T-helper 22 cell (primary cell): Measurements from ENCODE around the gene METRNL.

Experiments
- DNase-seq: peaks from one replicate; pipeline ENCODE4 v3.0.0-alpha.2; 2020; ENCODE audit warnings: low read depth

The METRNL gene

DNA sequence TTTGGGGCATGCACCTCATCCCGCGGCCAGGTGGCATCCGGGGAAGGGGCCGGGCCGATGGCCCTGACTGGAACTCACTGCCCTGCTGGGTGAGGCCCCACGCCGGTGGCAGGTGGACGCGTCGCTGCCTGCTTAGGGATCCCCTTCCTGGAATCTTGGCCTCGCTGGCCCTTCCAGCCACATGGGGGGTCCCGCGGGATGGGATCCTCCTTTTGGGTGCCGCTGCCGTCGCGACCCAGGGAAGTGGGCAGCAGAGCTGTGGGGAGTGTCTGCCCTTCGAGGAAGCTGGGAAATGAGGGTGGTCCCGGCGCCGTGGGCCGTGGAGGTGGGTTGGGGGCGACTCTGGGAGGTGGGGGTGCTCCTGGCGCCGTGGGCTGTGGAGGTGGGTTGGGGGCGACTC is 12.8 kb downstream of the METRNL start:
- DNase-seq, result no peak

- no peak for DNase-seq
Measured at GRCh38 chr17:83092931-83093330, 13.5 kb downstream of the METRNL start.

GRCh38 chr17:83093506-83093905 is 14.1 kb downstream of the METRNL start:
- DNase-seq, result no peak

DNA sequence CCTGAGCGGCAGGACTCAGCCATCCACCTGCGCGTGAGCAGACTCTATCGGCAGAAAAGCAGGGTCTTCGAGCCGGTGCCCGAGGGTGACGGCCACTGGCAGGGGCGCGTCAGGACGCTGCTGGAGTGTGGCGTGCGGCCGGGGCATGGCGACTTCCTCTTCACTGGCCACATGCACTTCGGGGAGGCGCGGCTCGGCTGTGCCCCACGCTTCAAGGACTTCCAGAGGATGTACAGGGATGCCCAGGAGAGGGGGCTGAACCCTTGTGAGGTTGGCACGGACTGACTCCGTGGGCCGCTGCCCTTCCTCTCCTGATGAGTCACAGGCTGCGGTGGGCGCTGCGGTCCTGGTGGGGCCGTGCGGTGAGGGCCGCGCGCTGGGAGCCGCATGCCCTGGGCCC is 14.9 kb downstream of the METRNL start:
- no peak for DNase-seq

- DNase-seq, result no peak
Measured at GRCh38 chr17:83095016-83095415, 15.6 kb downstream of the METRNL start.

DNA sequence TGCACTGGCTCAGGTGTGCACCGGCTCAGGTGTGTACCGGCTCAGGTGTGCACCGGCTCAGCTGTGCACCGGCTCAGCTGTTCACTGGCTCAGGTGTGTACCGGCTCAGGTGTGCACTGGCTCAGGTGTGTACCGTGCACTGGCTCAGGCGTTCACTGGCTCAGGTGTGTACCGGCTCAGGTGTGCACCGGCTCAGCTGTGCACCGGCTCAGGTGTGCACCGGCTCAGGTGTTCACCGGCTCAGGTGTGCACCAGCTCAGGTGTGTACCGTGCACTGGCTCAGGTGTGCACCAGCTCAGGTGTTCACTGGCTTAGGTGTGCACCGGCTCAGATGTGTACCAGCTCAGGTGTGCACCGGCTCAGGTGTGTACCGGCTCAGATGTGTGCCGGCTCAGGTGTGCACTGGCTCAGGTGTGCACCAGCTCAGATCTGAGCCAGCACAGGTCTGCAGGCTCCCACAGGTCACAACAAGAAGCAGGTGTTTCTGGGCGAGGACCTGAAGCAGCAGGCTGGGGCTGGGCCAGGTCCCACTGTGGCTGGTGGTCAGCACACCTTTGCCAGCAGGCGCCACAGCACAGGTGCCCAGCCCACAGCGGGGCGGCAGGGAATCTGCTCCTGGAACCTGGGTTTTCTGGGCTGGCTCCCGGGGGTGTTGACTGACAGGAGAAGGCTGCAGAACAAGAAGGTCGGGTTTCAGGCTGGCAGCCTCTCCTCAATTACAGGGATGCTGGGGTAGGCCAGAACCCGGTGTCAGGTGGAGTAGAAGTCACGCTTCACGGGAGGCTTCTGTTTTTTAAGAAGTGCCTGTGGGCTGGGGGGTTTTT is 17.2 kb downstream of the METRNL start:
- DNase-seq, result no peak

- DNase-seq, result no peak
Measured at GRCh38 chr17:83097831-83098230, 18.4 kb downstream of the METRNL start.

DNA sequence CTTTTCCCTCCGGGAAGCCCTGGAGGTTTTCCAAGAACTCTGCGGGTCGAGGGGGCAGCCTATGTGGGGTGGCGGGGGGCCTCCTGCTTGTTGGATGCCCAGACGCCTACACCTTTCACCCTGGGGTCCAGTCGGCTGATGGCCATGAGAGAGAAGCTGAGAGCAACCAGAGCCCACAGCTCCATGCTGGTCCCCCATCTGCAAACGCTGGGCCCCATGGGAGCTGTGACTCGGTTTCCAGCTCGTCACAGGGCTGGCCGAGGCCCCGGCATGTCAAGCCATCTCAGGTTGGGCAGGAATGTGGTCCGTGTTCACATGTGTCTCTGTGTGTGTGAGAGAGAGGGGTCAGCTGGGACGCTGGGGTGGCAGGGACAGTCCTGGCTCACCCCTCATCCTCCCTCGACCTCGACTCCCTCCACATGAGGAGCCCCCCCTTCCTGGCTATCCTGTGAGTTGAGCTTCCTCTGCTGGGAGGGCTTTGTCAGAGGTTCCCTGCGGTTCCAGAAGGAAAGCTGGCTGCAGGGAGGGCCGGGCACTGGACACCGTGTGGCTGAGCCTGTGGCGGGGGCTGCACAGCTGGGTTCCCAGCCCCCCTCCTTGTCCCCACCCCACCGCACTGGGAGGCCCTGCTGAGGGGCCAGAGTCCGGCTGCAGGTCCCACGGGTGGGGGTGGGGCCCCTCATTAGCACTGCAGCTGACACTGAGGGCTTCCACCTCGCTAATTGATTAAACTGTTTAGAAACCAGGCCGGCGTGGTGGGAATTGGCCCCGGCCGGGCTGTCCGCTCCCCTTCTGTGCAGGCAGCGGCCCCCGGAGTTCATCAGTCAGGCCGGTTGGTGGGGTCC is 19.1 kb downstream of the METRNL start:
- no peak for DNase-seq

- no peak for DNase-seq
Measured at GRCh38 chr17:83099086-83099555, 19.7 kb downstream of the METRNL start.

- no peak for DNase-seq
Measured at GRCh38 chr17:83099570-83100181, 20.3 kb downstream of the METRNL start.

DNA sequence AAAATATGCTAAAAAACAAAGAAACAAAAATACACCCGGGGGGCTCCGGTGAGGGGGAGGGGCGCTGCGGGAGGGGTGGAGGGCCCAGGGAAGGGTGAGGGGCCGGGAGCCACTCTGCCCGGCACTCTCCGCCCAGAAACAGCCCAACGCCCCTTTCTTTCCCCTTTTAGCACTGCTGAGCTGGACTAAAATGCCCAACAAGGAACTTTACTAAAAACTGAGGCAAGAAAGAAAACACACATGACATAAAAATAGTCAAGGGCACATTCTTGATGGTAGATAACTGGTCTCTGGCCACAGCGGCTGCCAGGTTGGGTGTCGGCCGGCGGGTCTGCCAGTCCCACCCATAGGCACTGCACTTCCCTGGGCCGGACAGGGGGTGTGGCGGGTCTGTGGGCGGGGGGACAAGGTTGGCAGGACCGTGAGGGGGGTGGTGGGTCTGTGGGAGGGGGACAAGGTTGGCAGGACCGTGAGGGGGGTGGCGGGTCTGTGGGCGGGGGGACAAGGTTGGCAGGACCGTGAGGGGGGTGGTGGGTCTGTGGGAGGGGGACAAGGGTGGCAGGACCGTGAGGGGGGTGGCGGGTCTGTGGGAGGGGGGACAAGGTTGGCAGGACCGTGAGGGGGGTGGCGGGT is 20.9 kb downstream of the METRNL start:
- DNase-seq, result no peak

DNA sequence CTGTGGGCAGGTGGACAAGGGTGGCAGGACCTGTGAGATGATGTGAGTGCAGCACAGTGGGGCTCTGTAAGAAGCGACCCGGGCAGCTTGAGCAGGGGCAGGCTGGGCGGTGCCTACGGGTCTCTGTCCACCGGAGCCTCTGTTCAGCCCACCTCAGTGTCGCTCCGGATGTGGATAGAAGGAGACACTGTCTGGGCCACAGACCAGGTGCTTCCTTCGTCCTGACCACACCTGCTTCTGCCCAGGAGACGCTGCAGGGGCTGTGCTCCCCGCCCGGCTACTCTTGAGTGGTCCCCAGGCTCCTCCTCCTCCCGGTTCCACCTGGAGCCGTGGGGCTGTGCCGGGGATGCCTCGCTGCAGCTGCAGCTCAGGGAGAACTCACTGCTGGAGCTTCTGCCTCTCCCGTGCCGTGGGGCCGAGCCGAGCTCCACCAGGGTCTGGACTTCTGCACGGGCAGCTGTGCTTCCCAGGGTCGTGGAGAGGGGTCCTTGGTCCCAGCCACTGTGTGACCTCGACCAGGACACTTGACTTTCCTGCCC is 21.5 kb downstream of the METRNL start:
- no peak for DNase-seq

DNA sequence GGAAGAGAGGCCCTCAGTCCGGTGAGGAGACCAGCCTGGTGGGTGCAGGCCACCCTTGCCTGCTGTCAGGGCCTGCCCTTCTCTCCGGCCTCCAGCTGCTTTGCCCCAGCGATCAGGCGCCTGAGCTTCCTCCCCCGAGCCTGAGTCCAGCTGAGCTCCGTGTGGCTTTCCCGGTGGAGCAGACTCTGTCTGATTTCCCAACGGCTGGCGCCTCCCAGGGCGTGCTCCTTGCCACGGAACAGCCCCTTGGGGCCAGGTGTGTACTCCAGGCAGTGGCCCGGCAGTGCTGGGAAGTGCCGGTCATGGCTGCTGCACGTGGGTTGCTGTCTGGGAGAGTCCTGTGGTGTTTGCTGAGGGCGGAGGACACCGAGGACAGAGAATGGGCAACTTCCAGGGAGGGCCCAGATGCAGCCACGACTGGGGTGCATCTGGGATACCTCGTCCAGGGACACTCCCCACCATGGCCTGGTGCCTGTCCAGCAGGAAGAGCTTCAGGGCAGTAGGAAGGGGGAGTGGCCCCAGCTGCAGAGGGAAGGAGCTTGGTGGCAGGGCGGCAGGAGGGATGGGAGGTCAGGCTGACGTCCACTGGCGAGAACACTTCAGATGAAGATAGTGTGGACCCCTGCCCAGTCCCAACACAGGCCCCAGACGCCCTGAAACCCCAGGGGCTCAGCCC is 22.5 kb downstream of the METRNL start:
- DNase-seq, result no peak

DNA sequence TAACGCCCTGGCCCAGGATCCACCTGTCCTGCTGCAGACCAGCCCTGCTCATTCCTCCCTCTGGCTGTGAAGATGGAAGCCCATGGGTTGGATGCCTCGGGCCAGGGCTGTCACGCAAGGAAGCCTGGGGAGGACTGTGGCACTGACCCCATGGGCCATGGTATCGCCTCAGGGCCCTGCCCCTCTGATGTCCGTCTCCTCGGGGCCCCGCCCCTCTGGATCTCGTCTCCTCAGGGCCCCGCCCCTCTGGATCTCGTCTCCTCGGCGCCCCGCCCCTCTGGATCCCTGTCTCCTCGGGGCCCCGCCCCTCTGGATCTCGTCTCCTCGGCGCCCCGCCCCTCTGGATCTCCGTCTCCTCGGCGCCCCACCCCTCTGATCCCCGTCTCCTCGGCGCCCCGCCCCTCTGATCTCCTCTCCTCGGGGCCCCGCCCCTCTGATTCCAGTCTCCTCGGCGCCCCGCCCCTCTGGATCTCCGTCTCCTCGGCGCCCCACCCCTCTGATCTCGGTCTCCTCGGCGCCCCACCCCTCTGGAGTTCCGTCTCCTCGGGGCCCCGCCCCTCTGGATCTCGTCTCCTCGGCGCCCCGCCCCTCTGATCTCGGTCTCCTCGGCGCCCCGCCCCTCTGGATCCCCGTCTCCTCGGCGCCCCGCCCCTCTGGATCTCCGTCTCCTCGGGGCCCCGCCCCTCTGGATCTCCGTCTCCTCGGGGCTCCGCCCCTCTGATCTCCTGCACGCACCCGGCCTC is 24.0 kb downstream of the METRNL start:
- no peak for DNase-seq

- DNase-seq, result no peak
Measured at GRCh38 chr17:83103943-83104311, 24.5 kb downstream of the METRNL start.

- DNase-seq, result no peak
Measured at GRCh38 chr17:83104577-83105505, 25.4 kb downstream of the METRNL start.

DNA sequence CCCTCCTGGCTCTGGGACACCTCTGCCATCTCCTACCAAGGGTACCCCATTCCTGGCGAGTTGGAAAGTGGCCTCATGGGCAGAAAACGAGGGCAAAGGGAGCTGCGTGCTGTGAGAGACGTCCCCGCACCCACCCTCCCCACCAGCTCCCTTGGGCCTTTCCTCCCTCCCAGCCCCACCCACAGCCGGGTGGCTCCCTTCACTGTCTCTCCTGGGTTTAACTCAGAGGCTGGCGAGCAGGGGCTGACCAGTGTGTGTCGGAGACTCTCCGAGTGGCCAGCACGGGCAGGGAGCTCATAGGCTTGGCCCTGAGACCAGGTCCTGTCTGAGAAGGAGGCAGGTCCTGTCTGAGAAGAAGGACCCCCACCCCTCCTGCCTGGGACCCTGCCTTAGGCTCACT is 26.1 kb downstream of the METRNL start:
- no peak for DNase-seq

DNA sequence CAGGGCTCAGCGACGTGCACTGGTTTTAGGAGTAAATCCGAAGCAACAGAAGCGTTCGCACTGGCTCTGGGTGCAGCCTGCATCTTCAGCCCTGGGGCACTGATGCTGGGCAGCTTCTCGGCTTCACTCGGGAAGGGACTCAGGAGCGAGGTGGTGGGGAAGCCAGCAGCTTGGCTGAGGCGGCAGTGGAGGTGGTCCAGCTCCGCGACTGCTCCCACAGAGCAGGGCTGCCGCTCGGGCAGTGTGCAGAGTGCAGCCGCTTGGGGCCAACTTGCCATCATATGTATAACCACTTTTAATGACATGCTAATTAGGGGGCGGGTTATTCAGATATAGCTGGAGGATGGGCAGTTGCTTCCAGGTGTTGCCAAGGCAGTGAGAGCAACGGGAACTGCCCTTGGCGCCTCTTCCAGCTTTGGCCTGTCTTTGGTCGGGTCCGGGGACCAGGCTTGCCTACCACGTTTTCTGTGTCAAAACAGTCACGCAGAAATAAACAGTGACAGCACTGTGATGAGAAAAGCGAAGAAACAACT is 26.7 kb downstream of the METRNL start:
- no peak for DNase-seq

GRCh38 chr17:83106913-83107655 is 27.7 kb downstream of the METRNL start:
- DNase-seq, result no peak
